SU-DHL-6 (cell line): ENCODE measurements around the gene SLC26A6.

Experiments
- H2AFZ ChIP-seq: fragments of 200-600 bp; sonication (generic); 2 replicates; pipeline ENCODE4 v1.6.1; 2014; ENCODE audit warnings: low read depth, mild to moderate bottlenecking, moderate library complexity, mixed read lengths, antibody characterized with exemption, low read length; ENCODE audit not compliant: severe bottlenecking
- H3F3A ChIP-seq: fragments of 200-600 bp; shearing (Covaris generic); 2 replicates; pipeline ENCODE4 v1.6.0; 2016; ENCODE audit warnings: antibody characterized with exemption, mild to moderate bottlenecking; ENCODE audit not compliant: insufficient read depth
- H3K27ac ChIP-seq: fragments of 200-600 bp; sonication (generic); 2 replicates; pipeline ENCODE4 v1.5.1; 2016; ENCODE audit warnings: low read depth, mild to moderate bottlenecking, low read length, moderate library complexity, mixed read lengths
- H3K27me3 ChIP-seq: fragments of 200-600 bp; sonication (generic), shearing (Covaris generic); 2 replicates; pipeline ENCODE4 v1.6.0; 2014; ENCODE audit warnings: mild to moderate bottlenecking, low read length
- H3K36me3 ChIP-seq: fragments of 200-600 bp; sonication (generic); 2 replicates; pipeline ENCODE4 v1.6.1; 2014; ENCODE audit warnings: mild to moderate bottlenecking, low read length, mixed read lengths
- H3K4me2 ChIP-seq: fragments of 300-600, 200-600 bp; shearing (Covaris generic), sonication (generic); 2 replicates; pipeline ENCODE4 v1.6.0; 2014; ENCODE audit warnings: low read length, low read depth, mild to moderate bottlenecking; ENCODE audit not compliant: poor library complexity, severe bottlenecking
- H3K4me3 ChIP-seq: fragments of 200-600 bp; sonication (generic); 2 replicates; pipeline ENCODE4 v1.5.1; 2014; ENCODE audit warnings: antibody characterized with exemption, low read length, mild to moderate bottlenecking, mixed read lengths; ENCODE audit not compliant: insufficient read depth, poor library complexity, severe bottlenecking
- H3K79me2 ChIP-seq: fragments of 200-600 bp; sonication (generic); 2 replicates; pipeline ENCODE4 v1.6.1; 2014; ENCODE audit warnings: mild to moderate bottlenecking, low read length, moderate library complexity; ENCODE audit not compliant: insufficient read depth
- H3K9ac ChIP-seq: fragments of 200-600 bp; sonication (generic); 2 replicates; pipeline ENCODE4 v1.7.0; 2014; ENCODE audit warnings: mild to moderate bottlenecking, low read length
- H3K9me2 ChIP-seq: fragments of 200-600 bp; sonication (generic); replicated peaks from 2 replicates; pipeline ENCODE4 v1.6.1; 2014; ENCODE audit warnings: low read length; ENCODE audit not compliant: insufficient read depth
- H3K9me3 ChIP-seq: fragments of 200-600 bp; sonication (generic); 2 replicates; pipeline ENCODE4 v1.6.1; 2014; ENCODE audit warnings: low read length, mixed read lengths; ENCODE audit not compliant: insufficient read depth
- H4K20me1 ChIP-seq: fragments of 200-600 bp; sonication (generic); 2 replicates; pipeline ENCODE4 v1.6.1; 2014; ENCODE audit warnings: low read depth, mild to moderate bottlenecking, antibody characterized with exemption, low read length, moderate library complexity, mixed read lengths
- EZH2phosphoT487 ChIP-seq: fragments of 200-600 bp; sonication (generic), shearing (Covaris generic); conservative IDR thresholded peaks from 2 replicates; pipeline ENCODE4 v1.6.1; 2018; ENCODE audit warnings: mild to moderate bottlenecking, antibody characterized with exemption, low read length, moderate library complexity, mixed read lengths
- TF ChIP-seq, protein P1 (sequence below): fragments of 200-600 bp; sonication (generic); IDR thresholded peaks from one replicate; pipeline ENCODE4 v1.5.1; 2017; ENCODE audit warnings: antibody characterized with exemption, mild to moderate bottlenecking, low read length, moderate library complexity; ENCODE audit not compliant: insufficient read depth, poor library complexity, severe bottlenecking

The SLC26A6 gene

GRCh38 chr3:48682786-48683185 lies 47.5 kb upstream of the SLC26A6 start:
- Histone ChIP-seq H3K9ac (no peak overlapping the region), H3K9me2 (no peaks in the 10 kb centered on the region), H3K4me3 (no peak overlapping the region), H3K27ac (no peak overlapping the region), H2AFZ (no peak overlapping the region), H3F3A (peaks cover 19% of the 10 kb centered on the region), H3K36me3 (no peaks in the 10 kb centered on the region), H3K27me3 (no peaks in the 10 kb centered on the region), H3K79me2 (peaks cover 26% of the 10 kb centered on the region), H4K20me1 (no peaks in the 10 kb centered on the region), H3K9me3 (no peaks in the 10 kb centered on the region), H3K4me2 (no peak overlapping the region)
- TF ChIP-seq, protein P1, sequence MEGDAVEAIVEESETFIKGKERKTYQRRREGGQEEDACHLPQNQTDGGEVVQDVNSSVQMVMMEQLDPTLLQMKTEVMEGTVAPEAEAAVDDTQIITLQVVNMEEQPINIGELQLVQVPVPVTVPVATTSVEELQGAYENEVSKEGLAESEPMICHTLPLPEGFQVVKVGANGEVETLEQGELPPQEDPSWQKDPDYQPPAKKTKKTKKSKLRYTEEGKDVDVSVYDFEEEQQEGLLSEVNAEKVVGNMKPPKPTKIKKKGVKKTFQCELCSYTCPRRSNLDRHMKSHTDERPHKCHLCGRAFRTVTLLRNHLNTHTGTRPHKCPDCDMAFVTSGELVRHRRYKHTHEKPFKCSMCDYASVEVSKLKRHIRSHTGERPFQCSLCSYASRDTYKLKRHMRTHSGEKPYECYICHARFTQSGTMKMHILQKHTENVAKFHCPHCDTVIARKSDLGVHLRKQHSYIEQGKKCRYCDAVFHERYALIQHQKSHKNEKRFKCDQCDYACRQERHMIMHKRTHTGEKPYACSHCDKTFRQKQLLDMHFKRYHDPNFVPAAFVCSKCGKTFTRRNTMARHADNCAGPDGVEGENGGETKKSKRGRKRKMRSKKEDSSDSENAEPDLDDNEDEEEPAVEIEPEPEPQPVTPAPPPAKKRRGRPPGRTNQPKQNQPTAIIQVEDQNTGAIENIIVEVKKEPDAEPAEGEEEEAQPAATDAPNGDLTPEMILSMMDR: no peak
- no peak for TF ChIP-seq EZH2phosphoT487

DNA sequence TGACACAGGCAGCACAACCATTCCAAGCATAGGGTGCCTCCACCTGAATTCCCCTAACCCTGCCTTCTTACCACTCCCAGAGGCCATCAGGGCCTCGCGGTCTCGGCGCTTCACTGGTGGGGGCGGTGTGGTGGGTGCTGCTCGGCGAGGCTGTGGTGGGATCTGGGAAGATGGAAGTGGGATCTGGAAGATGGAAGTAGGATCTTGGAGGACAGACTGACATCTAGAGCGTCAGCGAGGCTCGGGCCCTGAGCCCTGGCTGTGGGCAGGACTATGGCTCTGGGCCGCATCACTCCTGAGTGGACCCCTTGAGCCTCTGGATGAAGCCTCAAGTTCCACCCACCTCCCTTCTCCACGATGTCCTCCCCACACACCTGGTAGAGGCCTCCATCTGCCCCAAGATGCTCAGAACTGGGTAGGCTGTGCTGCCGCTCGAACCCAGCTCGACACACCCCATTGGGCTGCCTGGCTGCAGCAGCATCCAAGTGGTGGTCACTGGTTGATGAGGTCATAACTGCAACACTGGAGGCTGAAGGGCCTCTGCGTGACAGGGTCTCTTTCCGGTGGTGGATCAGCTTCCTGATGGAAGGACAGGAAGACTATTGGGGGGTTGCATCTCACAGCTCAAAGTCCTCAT lies 46.8 kb upstream of the SLC26A6 start:
- Histone ChIP-seq H3K36me3 (no peaks in the 10 kb centered on the region), H3K79me2 (peaks cover 26% of the 10 kb centered on the region), H3K4me2 (no peak overlapping the region), H3K4me3 (no peak overlapping the region), H3K27ac (no peak overlapping the region), H4K20me1 (no peaks in the 10 kb centered on the region), H3K27me3 (no peaks in the 10 kb centered on the region), H3F3A (peaks cover 12% of the 10 kb centered on the region), H3K9me3 (no peaks in the 10 kb centered on the region), H2AFZ (no peak overlapping the region), H3K9me2 (no peaks in the 10 kb centered on the region), H3K9ac (no peak overlapping the region)
- TF ChIP-seq, protein P1: no peak

DNA sequence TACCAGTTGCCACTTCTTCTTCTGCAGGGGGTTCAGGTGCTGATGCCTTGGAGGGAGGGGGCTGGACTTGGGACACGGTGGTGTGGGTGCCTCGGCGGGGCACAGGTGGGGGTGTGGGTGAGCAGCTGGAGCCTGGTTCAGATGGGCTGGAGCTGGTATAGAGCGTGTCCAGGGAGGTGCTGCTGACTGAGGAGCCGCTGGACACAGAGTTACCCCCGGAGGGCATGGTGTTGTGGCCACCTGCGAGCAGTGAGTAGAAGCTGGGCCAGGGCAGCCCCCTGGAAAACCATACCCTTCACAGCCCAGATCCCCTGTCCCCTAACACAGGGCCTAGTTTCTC lies 46.2 kb upstream of the SLC26A6 start:
- Histone ChIP-seq H3K9me2 (no peaks in the 10 kb centered on the region), H3K27ac (no peak overlapping the region), H3K27me3 (no peaks in the 10 kb centered on the region), H3K36me3 (no peaks in the 10 kb centered on the region), H4K20me1 (no peaks in the 10 kb centered on the region), H3K4me3 (no peak overlapping the region), H2AFZ (no peak overlapping the region), H3K9ac (no peak overlapping the region), H3F3A (peaks cover 6% of the 10 kb centered on the region), H3K79me2 (peaks cover 26% of the 10 kb centered on the region), H3K9me3 (no peaks in the 10 kb centered on the region), H3K4me2 (no peak overlapping the region)
- TF ChIP-seq, protein P1: no peak
- TF ChIP-seq EZH2phosphoT487: no peak
